RKO (cell line): ENCODE data around the gene CLSTN2.

Experiments used
- DNase-seq: peaks from one replicate; pipeline ENCODE4 v3.0.0-alpha.2; 2016; ENCODE audit warnings: low spot score

The CLSTN2 gene

GRCh38 chr3:140378571-140379340 is 443.8 kb downstream of the CLSTN2 start:
- DNase-seq, result no peak

GRCh38 chr3:140384028-140384771 is 449.2 kb downstream of the CLSTN2 start:
- DNase-seq, result no peak

GRCh38 chr3:140384876-140385275 is 449.9 kb downstream of the CLSTN2 start:
- DNase-seq, result no peak

GRCh38 chr3:140386357-140387100 is 451.5 kb downstream of the CLSTN2 start:
- no peak for DNase-seq

- DNase-seq, result no peak
Observed at GRCh38 chr3:140387244-140387643, 452.3 kb downstream of the CLSTN2 start.

- DNase-seq, result no peak
Observed at GRCh38 chr3:140388202-140388922, 453.4 kb downstream of the CLSTN2 start.

GRCh38 chr3:140391061-140391460 is 456.1 kb downstream of the CLSTN2 start:
- DNase-seq, result no peak

GRCh38 chr3:140394488-140395133 is 459.6 kb downstream of the CLSTN2 start:
- DNase-seq, result no peak

GRCh38 chr3:140395134-140396075 is 460.4 kb downstream of the CLSTN2 start:
- DNase-seq, result no peak

- DNase-seq, result no peak
Observed at GRCh38 chr3:140396110-140396509, 461.1 kb downstream of the CLSTN2 start.

- no peak for DNase-seq
Observed at GRCh38 chr3:140397847-140398246, 462.9 kb downstream of the CLSTN2 start.

- no peak for DNase-seq
Observed at GRCh38 chr3:140398387-140398786, 463.4 kb downstream of the CLSTN2 start.

GRCh38 chr3:140399871-140400270 is 464.9 kb downstream of the CLSTN2 start:
- DNase-seq, result no peak

- DNase-seq, result no peak
Observed at GRCh38 chr3:140403079-140403478, 468.1 kb downstream of the CLSTN2 start.

- DNase-seq, result no peak
Observed at GRCh38 chr3:140403608-140404007, 468.6 kb downstream of the CLSTN2 start.

- DNase-seq, result no peak
Observed at GRCh38 chr3:140406655-140407054, 471.7 kb downstream of the CLSTN2 start.

GRCh38 chr3:140408252-140408651 is 473.3 kb downstream of the CLSTN2 start:
- no peak for DNase-seq

- DNase-seq, result no peak
Observed at GRCh38 chr3:140416666-140417065, 481.7 kb downstream of the CLSTN2 start.

GRCh38 chr3:140420621-140421357 is 485.8 kb downstream of the CLSTN2 start:
- DNase-seq, result no peak

GRCh38 chr3:140421884-140422283 is 486.9 kb downstream of the CLSTN2 start:
- no peak for DNase-seq
